HG03469 (cell line): ENCODE results near the gene TSPAN3.

Experiments
- ATAC-seq: cut with Tn5 transposase; IDR thresholded peaks from one replicate; pipeline ENCODE4 v1.9.1; 2021; ENCODE audit warnings: mild to moderate bottlenecking, moderate library complexity, moderate number of reproducible peaks; ENCODE audit not compliant: unreplicated experiment

Gene TSPAN3

DNA sequence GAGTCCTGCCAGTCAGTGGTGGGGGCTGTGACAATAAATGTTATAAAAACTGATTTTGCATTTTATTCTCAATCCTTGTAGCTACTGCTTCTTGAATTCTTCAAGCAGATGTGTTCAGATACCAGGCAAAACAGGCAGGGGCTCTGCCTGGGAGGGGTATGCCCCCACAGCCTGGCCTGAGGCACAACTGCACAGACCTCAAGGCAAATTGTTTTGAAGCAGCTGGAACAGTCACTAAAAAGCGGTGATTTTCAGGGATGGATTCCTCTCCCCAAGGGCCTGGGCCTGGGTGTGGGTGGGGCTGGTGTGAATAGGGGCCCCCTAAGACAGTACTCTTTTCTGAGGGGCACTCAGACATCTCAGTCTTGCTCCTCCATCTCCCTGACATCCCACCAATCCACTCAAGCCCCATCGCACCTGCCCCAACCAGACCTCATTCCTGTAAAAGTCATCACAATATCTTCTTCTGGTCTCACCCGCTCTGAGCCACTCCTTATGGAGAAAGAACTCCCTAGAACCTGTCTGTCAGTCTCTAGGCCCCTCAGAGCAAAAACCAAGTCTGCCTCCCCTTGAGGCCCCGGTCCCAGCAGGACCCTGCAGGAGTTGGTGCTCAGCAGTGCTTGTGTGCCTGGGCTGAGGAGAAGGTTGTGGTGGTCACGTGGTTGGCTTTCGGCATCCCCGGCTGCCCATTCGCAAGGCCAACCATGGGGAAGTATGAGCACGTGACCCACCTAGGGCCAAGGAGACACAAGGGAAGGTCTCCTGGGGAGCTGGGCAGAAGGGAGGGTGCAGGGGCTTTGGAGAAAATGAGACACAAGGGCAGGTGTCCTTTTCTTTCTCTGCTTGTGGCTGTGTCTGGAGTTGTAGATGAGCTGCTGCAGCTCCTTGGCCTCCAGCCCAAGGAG, 78.9 kb downstream of the TSPAN3 start:
- no peak for ATAC-seq
